Activated CD4-positive, alpha-beta T cell treated with anti-CD3 and anti-CD28 coated beads for 1 hour (primary cell): ENCODE data around the gene CD9.

Experiments used
- DNase-seq: peaks from one replicate; pipeline ENCODE4 v3.0.0-alpha.2; 2020

Gene CD9

DNA sequence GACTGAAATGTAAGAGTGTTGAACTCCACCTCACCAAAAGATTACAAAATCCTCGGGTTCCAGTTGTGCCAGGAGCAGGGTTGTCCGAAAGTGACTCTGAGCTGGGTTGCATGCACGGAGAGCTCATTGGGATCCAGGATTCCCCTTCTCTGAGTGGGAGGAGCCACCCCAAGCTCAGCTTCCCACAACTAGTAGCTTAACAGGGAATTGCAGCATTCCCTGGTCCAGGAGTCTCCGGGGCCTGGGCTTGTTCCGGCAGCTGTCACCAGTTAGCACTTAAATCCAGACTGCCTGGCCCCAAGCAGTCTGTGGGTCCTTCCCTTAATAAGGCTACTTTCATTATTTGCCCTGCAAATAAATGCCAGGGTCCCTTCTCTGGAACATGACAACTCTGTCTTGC lies 50.1 kb downstream of the CD9 start:
- no peak for DNase-seq

DNA sequence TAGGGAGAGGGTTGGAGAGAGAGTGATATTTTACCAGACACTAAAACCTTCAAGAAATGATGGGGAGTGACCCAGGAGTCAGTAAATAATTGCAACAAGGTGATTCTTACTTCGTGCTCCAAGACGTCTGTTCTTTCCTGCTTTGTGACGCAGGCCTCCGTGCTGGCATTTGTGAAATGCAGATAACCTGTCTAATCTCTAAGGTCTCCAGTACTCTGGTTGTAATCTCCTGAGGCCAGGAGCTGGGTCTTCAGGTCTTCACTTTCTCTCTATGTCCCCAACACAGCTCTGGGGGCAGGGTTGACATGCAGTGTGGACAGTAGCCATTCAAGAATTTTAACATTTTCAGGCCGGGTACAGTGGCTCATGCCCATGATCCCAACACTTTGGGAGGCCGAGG lies 53.1 kb downstream of the CD9 start:
- DNase-seq: no peak

DNA sequence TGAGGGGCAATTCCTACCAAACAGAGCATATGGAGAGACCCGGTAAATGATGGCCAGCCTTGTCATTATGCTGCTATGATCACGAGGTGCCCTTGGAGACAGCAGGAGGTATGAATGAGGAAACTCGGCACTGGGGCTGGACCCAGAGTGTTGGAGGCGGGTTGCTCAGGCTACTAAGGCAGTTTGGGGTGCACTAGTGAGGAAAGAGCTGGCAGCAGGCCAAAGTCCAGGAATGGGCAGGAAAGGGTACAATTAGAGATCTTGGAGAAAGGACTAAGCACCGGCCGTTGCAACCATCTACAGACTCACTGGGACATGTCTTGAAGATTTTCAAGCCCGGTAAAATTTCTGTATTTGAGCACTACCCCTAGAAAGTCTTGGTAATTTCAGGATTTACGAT lies 54.3 kb downstream of the CD9 start:
- DNase-seq: no peak

DNA sequence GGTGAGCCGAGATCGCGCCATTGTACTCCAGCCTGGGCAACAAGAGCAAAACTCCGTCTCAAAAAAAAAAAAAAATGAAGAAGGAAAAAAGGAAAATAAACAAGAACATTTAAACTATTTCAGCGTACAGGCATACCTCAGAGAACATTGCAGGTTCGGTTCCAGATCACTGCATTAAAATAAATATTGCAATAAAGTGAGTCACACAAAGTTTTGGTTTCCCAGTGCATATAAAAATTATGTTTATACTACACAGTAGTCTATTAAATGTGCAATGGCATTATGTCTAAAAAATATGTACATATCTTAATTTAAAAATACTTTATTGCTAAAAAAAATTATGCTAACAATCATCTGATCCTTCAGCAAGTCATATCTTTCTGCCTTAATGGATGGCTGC lies 56.8 kb downstream of the CD9 start:
- DNase-seq: no peak

DNA sequence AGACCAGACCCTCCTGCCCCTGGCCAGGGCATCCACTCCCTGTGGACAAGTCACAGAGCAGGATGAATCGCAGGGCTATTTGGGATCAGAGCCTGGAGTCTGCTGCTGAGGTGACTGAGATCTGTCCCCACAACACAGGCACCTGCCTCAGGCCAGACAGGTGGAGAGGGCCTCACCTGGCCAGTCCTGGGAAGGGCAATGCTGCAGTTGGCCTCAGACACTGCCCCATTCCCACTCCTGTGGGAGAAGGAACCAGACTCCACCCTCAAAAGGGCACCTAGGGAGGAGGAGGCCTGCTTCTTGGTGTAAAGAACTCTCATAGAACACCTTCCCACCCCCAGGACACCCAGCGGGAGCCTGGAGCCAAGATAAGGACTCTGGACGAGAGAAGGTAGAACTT lies 62.0 kb downstream of the CD9 start:
- DNase-seq: no peak

GRCh38 chr12:6262623-6263022 lies 62.4 kb downstream of the CD9 start:
- DNase-seq: no peak

- no peak for DNase-seq
These were observed 63.7 kb downstream of the CD9 start for GRCh38 chr12:6263931-6264330.

- DNase-seq: no peak
These were observed 64.3 kb downstream of the CD9 start for GRCh38 chr12:6264402-6265037.

DNA sequence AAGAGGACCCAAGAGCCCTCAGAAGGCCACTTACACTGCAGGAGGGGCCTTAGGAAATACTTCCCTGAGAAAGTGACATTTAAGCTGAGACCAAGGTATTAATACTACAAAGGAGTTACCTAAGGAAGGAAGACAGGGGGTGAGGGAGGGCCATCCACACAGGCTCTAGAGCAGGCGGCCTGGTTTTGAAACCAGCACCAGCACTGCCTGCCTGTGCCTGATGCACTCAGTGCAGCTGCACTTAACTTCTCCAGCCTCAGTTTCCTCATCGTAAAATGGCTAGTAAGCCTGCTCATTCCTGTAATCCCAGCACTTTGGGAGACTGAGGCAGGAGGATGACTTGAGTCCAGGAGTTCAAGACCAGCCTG lies 64.8 kb downstream of the CD9 start:
- no peak for DNase-seq

DNA sequence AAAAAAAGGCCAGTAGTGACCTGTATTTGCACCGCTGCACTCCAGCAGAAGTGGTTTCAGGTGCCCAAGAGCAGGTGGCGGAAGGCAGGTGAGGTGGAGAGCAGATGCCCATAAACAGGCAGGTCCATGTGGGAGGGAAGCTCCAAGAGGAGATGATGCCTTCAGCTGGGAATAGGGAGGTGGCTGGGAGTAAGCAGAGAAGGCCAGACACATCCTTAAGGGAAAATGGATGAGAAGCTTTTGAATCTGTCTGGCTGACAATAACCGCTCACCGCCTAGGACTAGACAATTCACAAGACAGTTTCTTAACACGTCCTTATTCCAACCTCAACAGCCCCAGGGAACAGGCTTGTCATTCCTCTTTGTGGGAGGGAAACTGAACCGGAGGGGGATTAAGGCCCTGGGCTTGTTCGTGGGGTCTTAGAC lies 66.4 kb downstream of the CD9 start:
- no peak for DNase-seq

DNA sequence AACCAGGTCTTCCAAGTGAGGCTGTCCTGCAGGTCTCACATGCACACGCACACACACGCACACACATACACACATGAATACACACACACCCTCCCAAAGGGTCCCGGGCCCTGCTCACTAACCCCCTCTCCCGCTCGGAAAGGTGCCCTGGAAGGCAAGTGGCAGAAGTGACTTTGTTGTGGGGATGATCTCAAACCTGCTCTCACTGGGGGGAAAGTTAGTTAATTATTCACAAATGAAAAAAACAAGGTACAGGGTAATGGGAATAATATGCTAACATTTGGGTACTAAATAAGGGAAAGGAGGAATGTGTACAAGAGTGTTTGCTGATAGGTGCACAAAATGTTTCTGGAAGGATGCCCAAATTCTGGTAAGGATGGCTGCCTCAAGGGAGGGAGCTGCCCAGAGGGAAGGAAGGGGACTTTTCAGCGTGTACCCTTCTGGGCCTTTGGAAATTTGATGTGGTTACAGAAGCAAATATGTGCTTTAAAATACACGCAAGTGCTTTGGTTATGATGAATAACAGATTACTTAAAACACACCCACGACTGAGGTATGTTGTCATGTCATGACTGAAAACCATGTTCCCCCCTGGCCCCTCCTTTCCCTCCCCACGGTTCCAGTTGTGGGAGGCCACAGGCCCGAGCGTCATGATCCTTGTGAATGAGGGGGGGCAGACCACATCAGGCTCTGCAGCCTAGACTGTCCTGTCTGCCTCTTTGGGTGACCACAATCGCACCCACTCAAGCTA lies 66.9 kb downstream of the CD9 start:
- no peak for DNase-seq

- DNase-seq: no peak
These were observed 68.4 kb downstream of the CD9 start for GRCh38 chr12:6268484-6269157.

GRCh38 chr12:6269986-6270385 lies 69.8 kb downstream of the CD9 start:
- no peak for DNase-seq

- no peak for DNase-seq
These were observed 71.1 kb downstream of the CD9 start for GRCh38 chr12:6271281-6271680.

DNA sequence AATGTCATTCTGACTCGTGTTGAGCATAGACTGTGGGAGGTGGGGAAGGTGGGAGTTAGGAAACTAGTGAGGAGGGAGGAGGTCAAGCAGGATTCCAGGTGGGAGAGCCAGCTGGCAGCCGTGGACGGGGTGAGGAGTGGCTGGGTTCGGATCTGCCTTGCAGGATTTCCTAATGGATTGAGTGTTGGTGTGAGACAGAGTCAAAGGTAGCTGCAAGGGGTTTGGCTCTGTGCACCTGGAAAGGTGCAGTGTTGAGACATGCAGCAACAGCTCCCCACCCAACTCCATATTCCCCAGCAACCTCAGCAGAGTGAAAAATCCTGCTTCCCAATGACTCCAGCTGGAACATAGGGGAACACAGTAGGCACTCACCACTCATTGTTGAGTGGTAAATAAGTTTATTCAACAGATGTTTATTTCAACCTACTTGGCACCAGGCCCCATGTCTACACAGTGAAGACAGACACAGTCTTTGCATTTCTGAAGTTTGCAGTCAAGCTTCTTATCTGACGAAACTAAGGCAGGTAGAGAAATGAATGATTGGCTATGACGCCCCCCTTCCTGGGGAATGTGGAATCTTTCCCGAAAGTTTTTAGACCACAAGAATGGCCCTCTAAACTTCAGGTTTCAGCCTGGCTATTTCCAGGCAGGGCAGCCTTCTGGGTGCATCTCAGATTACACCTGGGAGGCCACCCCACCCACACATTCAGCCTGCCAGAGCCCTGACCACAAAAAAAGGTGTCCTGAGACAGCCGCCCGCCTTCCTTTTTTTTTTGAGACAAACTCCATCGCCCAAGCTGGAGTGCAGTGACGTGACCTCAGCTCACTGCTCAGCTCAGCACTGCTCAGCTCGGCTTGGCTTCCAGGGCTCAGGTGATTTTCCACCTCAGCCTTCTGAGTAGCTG lies 72.4 kb downstream of the CD9 start:
- no peak for DNase-seq

GRCh38 chr12:6273205-6273540 lies 73.0 kb downstream of the CD9 start:
- no peak for DNase-seq

- no peak for DNase-seq
These were observed 73.5 kb downstream of the CD9 start for GRCh38 chr12:6273541-6274230.

- no peak for DNase-seq
These were observed 74.3 kb downstream of the CD9 start for GRCh38 chr12:6274231-6275221.

- DNase-seq: no peak
These were observed 76.0 kb downstream of the CD9 start for GRCh38 chr12:6275928-6276887.

DNA sequence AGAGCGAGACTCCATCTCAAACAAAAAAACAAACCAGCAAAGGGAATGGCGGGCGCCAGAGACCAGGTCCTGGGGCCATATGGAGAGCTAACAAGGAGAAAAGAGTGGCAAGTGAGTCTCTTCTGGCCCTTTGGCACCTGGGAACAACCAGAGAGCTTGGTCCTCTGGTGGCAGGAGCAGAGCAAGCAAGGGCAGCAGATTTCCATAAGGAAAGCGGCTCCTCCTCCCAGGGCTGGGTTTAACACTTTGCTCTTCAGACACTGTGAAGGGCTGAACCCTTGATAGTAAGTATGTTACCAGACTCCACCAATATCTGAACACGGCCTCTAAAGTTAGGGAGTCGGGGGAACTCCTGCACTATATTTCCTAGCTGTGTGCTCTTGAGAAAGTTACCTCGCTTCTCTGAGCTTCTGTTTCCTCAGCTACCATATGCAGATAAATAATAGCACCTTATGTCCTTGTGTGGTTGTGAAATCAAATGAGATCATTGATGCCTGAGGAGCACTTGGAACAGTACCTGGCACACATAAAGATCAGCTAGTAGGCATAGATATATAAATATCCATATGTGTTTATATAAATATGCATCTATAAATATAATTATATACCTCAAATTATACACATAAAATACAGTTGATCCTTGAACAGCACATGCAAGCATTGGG lies 76.9 kb downstream of the CD9 start:
- DNase-seq: no peak
